MM.1S (cell line): ENCODE results near the gene CCDC192.

ENCODE experiments used
- EZH2 ChIP-seq: fragments of 300-600 bp; sonication (generic); optimal IDR thresholded peaks from 2 replicates; pipeline ENCODE3; 2017; ENCODE audit warnings: low read depth, mild to moderate bottlenecking, antibody characterized with exemption, low read length, mixed read lengths
- TF ChIP-seq, protein P1 (sequence below): fragments of 300-600 bp; sonication (generic); IDR thresholded peaks from 2 replicates; pipeline ENCODE4 v1.5.1; 2016; ENCODE audit warnings: antibody characterized with exemption, low read length, mixed read lengths

GRCh38 chr5:127970081-127970480, 266.9 kb downstream of the CCDC192 start:
- TF ChIP-seq, protein P1, sequence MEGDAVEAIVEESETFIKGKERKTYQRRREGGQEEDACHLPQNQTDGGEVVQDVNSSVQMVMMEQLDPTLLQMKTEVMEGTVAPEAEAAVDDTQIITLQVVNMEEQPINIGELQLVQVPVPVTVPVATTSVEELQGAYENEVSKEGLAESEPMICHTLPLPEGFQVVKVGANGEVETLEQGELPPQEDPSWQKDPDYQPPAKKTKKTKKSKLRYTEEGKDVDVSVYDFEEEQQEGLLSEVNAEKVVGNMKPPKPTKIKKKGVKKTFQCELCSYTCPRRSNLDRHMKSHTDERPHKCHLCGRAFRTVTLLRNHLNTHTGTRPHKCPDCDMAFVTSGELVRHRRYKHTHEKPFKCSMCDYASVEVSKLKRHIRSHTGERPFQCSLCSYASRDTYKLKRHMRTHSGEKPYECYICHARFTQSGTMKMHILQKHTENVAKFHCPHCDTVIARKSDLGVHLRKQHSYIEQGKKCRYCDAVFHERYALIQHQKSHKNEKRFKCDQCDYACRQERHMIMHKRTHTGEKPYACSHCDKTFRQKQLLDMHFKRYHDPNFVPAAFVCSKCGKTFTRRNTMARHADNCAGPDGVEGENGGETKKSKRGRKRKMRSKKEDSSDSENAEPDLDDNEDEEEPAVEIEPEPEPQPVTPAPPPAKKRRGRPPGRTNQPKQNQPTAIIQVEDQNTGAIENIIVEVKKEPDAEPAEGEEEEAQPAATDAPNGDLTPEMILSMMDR = no peak
- no peak for TF ChIP-seq EZH2
